ENCODE measurements around the gene NBAS. TPM values are rescaled to one million over a fixed set of nuclear protein-coding genes. Genes with fewer than 3 reads are reported as not detected.

Gene NBAS
- total RNA-seq, 4 donors from 2014 or later: 34.0 to 51.2 (median 41.9) TPM

DNA sequence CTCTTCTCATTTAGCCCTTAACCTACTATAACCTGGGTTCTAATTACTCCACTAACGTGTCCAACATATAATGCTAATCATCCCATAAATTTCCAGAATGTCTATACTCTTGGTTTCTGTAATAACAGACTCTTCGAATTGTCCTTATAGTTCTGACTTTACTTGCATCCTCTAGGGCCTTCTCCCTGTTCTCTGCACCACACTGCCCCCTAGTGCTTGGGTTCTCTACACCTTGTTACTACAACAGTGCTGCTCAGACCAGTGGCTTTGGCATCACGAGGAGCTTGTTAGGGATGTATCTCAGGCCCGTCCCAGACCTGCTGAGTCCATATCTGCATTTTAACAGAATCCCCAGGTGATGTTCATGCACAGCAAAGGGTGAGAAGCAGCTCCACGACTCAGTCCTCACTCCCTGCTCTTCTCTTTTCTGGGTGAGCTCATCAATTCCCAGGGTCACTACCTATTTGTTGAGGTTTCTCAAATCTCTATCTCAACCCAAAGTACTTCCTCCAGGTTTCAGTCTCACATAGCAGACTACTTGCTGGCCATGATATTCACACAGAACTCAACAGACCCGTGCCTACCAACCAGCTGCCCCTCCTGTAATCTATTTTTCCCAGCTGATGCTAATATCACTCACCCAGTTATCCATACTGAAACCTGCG is 16.1 kb upstream of the NBAS start:
- TF ChIP-seq, protein P1, sequence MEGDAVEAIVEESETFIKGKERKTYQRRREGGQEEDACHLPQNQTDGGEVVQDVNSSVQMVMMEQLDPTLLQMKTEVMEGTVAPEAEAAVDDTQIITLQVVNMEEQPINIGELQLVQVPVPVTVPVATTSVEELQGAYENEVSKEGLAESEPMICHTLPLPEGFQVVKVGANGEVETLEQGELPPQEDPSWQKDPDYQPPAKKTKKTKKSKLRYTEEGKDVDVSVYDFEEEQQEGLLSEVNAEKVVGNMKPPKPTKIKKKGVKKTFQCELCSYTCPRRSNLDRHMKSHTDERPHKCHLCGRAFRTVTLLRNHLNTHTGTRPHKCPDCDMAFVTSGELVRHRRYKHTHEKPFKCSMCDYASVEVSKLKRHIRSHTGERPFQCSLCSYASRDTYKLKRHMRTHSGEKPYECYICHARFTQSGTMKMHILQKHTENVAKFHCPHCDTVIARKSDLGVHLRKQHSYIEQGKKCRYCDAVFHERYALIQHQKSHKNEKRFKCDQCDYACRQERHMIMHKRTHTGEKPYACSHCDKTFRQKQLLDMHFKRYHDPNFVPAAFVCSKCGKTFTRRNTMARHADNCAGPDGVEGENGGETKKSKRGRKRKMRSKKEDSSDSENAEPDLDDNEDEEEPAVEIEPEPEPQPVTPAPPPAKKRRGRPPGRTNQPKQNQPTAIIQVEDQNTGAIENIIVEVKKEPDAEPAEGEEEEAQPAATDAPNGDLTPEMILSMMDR (IDR thresholded peaks at IDR 0.05; ENCODE audit: low read depth): no peak

DNA sequence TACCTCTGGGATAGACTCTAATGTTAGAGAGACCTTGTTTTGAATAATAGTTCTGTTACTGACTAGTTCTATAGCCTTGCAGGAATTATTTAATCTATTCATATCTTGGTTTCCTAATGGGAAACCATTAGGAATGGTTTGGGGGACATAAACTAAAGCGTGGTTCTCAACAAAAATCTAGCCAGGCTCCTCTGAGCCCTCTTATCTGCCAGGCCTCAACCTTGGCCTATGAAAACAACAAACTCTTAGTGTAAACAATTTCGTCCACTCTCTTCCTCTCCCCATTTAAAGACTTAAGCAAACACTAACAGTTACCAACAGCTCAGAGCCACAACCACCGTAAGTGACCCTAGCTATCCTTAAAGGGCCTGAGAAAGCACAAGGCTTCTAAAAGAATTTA is 10.6 kb upstream of the NBAS start:
- TF ChIP-seq, protein P1 (IDR thresholded peaks at IDR 0.05; ENCODE audit: low read depth): no peak

DNA sequence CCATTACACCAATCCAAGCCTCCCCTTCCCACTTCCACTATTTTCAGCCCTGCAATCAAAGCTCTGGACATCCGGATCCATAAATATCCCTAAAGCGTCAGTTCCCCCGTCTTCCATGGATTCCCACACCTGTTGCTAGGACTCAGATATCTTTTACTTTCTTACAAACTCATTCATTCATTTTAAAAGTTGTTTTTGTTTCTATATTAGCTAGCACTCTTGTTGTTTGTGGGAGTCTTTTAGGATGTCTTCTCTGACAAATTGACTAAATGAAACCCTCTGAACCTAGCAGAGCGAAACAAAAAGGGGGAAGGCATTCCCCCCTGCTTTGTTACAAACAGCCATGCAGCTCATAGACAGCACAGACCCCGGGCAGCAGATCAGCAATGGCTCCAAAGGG is 9.0 kb upstream of the NBAS start:
- TF ChIP-seq, protein P1 (IDR thresholded peaks at IDR 0.05; ENCODE audit: low read depth): no peak

DNA sequence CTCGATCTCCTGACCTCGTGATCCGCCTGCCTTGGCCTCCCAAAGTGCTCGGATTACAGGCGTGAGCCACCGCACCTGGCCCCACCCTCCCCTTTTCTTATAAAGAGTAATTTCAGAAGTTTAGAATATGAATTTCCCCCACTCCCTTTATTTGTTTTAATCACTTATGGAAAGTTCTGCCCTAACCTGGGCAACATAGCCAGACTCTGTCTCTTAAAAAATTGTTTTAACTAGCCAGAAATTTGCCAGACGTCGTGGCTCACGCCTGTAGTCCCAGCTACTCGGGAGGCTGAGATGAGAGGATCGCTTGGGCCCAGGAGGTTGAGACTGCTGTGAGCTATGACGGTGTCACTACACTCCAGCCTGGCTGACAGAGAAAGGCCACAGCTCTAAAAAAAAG is 7.7 kb upstream of the NBAS start:
- TF ChIP-seq, protein P1 (IDR thresholded peaks at IDR 0.05; ENCODE audit: low read depth): no peak

DNA sequence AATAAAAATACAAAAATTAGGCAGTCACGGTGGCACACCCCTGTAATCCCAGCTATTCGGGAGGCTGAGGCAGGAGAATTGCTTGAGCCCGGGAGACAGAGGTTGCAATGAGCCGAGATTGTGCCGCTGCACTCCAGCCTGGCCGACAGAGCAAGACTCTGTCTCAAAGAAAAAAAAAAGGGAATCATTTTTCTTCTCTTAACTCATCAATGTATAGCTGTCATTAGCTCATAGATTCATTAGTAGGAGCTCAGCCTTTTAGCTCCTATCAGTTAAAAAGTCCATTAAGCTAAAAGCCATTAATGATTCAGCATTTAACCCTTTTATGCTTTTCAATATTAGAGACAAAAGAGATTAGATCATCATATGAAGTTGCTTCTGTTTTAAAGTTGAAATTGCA is 5.8 kb upstream of the NBAS start:
- TF ChIP-seq, protein P1 (IDR thresholded peaks at IDR 0.05; ENCODE audit: low read depth): no peak

DNA sequence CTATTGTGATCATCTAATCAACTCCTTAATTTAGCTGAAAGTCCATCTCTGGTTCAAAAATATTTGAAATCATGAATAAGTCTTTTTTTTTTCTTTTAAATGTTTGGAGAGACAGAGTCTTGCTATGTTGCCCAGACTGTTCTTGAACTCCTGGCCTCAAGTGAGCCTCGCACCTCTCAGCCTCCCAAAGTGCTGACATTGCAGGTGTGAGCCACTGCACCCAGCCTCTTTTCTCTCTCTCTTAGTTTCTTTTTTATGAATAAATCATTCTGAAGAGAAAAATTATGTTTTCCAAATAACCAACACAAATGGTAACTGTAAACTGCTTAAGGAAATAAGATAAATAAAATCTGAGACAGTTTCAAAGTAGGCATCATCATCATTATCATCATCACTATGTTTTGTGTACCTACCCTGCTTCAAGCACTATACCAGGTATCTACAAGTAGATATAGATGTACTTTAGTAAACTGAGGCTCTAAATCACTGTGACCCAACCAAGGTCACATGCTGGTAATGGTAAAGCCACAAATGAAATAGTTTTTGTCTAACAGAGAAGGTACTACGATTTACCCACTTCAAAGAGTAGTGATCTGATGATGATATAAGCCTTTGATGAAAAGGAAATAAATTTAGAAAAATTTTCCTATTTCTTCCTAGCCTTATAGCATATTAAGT is 5.0 kb upstream of the NBAS start:
- TF ChIP-seq, protein P1 (IDR thresholded peaks at IDR 0.05; ENCODE audit: low read depth): no peak

DNA sequence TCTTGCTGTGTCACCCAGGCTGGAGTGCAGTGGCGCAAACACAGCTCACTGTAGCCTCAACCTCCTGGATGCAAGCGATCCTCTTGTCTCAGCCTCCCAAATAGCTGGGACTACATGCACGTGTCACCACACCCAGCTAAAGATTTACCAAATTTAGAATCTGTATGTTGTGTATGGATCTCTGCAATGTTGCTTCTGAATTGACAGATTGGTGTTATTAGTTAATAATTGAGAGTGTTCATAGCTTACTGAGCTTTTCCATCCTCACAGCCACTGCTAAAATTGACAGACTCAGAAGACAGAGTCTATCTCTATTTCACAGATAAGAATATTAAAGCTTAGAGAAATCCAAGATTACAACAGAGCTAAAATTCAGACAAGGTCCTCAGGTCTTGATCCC is 4.3 kb upstream of the NBAS start:
- TF ChIP-seq, protein P1 (IDR thresholded peaks at IDR 0.05; ENCODE audit: low read depth): no peak

Data from subcutaneous adipose tissue (tissue), 4 donors.